ENCODE data around the gene FGF7.

GRCh38 chr15:49472338-49472737 is 49.3 kb downstream of the FGF7 start:
- TF ChIP-seq POLR2A (IDR thresholded peaks at IDR 0.05) (no peak), CTCF (IDR thresholded peaks at IDR 0.05) (no peak)

All from breast epithelium (tissue), 3 donors.